ENCODE results near the gene ANO1. TPM values are rescaled to one million over a fixed set of nuclear protein-coding genes. Genes with fewer than 3 reads are reported as not detected.

Gene ANO1
- total and polyA plus RNA-seq, 12 donors, result 0.67 to 6.7 (median 2.2) TPM

DNA sequence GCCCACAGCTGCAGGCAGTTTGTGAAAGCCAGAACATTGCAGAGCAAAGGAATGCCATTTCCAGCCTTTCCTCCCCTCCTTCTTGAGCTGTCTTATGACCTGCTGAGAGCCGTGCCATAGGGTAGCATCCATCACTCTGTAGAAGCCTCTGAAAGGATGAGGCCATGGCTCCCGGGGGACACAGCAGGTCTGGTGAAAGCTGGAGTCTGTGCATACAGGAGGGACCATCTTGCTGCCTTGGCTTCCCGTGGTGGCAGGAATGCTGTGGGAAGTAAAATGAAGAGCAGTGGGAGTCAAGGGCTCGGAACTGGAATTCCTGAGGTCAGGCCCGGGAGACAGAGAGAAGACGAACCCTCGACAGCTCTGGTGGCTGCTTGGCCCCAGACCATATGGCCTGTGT is 30.9 kb downstream of the ANO1 start:
- no peak for TF ChIP-seq POLR2A (IDR thresholded peaks at IDR 0.05)
- TF ChIP-seq, protein P1, sequence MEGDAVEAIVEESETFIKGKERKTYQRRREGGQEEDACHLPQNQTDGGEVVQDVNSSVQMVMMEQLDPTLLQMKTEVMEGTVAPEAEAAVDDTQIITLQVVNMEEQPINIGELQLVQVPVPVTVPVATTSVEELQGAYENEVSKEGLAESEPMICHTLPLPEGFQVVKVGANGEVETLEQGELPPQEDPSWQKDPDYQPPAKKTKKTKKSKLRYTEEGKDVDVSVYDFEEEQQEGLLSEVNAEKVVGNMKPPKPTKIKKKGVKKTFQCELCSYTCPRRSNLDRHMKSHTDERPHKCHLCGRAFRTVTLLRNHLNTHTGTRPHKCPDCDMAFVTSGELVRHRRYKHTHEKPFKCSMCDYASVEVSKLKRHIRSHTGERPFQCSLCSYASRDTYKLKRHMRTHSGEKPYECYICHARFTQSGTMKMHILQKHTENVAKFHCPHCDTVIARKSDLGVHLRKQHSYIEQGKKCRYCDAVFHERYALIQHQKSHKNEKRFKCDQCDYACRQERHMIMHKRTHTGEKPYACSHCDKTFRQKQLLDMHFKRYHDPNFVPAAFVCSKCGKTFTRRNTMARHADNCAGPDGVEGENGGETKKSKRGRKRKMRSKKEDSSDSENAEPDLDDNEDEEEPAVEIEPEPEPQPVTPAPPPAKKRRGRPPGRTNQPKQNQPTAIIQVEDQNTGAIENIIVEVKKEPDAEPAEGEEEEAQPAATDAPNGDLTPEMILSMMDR (IDR thresholded peaks at IDR 0.05), result no peak
- 54 to 72% (median 60%) methylated on average over 6 to 7 of the region's 7 CpGs for WGBS, 4 donors
- Histone ChIP-seq H3K36me3 (replicated peaks in 1 of 2) (no peaks in the 10 kb centered on the region), H3K9me3 (replicated peaks in 1 of 3) (no peaks in the 10 kb centered on the region), H3K4me1 (replicated peaks in 1 of 2) (no peaks in the 10 kb centered on the region), H3K27me3 (no peaks in the 10 kb centered on the region), H3K27ac (peak overlapping the region in 1 of 5 donors; percentile 29), H3K4me3 (no peak overlapping the region)
- intact Hi-C loops (cut with DNase I), result no loop called here
- peak in 2 of 7 donors; percentile 29 to 51 for DNase-seq

DNA sequence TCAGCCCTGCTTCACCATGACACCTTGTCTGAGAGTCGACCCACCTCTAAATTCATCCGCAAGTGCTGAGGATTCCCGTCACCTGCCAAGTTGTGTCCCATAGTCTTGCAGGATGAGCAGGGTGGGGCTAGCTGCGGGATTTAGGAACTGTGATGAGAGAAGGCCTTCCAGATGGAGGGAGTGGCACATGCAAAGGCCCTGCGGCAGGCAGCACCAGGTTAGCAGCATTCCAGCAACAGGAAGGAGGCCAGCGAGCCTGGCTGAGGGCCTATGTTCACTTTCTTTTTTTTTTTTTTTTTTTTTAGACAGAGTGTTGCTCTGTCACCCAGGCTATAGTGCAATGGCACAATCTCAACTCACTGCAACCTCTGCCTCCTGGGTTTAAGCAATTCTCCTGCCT is 31.8 kb downstream of the ANO1 start:
- no peak for DNase-seq
- Histone ChIP-seq H3K4me1 (replicated peaks in 1 of 2) (no peaks in the 10 kb centered on the region), H3K9me3 (replicated peaks in 1 of 3) (no peaks in the 10 kb centered on the region), H3K27ac (no peak overlapping the region), H3K27me3 (no peaks in the 10 kb centered on the region), H3K4me3 (no peak overlapping the region), H3K36me3 (replicated peaks in 1 of 2) (no peaks in the 10 kb centered on the region)
- TF ChIP-seq POLR2A (IDR thresholded peaks at IDR 0.05), result no peak
- TF ChIP-seq, protein P1 (IDR thresholded peaks at IDR 0.05), result no peak
- intact Hi-C loops (cut with DNase I), result no loop called here
- WGBS, 4 donors, result 88 to 97% (median 89%) methylated on average over 5 to 6 of the region's 6 CpGs

GRCh38 chr11:70110538-70111055 is 32.5 kb downstream of the ANO1 start:
- intact Hi-C loops (cut with DNase I), result no loop called here
- no peak for DNase-seq
- TF ChIP-seq, protein P1 (IDR thresholded peaks at IDR 0.05), result no peak
- TF ChIP-seq POLR2A (IDR thresholded peaks at IDR 0.05), result no peak
- Histone ChIP-seq H3K27me3 (no peaks in the 10 kb centered on the region), H3K4me1 (replicated peaks in 1 of 2) (no peaks in the 10 kb centered on the region), H3K4me3 (no peak overlapping the region), H3K27ac (no peak overlapping the region), H3K36me3 (replicated peaks in 1 of 2) (no peaks in the 10 kb centered on the region), H3K9me3 (replicated peaks in 1 of 3) (no peaks in the 10 kb centered on the region)
- 78 to 90% (median 81%) methylated on average over 15 to 17 of the region's 17 CpGs for WGBS, 4 donors

GRCh38 chr11:70111269-70112016 is 33.3 kb downstream of the ANO1 start:
- intact Hi-C loops (cut with DNase I), result no loop called here
- TF ChIP-seq, protein P1 (IDR thresholded peaks at IDR 0.05), result no peak
- no peak for TF ChIP-seq POLR2A (IDR thresholded peaks at IDR 0.05)
- DNase-seq, result peak in 5 of 7 donors; percentile 28 to 57 (median 43)
- no peaks in the 10 kb centered on the region for H3K36me3 ChIP-seq (replicated peaks in 1 of 2)
- WGBS, 4 donors, result 51 to 58% (median 56%) methylated on average over 28 to 29 of the region's 29 CpGs
- no peaks in the 10 kb centered on the region for H3K9me3 ChIP-seq (replicated peaks in 1 of 3)
- H3K27ac ChIP-seq, result peak overlapping the region in 1 of 5 donors; percentile 35
- no peaks in the 10 kb centered on the region for H3K27me3 ChIP-seq
- no peaks in the 10 kb centered on the region for H3K4me1 ChIP-seq (replicated peaks in 1 of 2)
- H3K4me3 ChIP-seq, result no peak overlapping the region
